IMR-90 (cell line): ENCODE measurements around the gene INO80E. TPM values are rescaled to one million over a fixed set of nuclear protein-coding genes. Genes with fewer than 3 reads are reported as not detected.

Experiments
- ATAC-seq: fragments of 200-7000 bp; cut with Tn5 transposase; 2 replicates; pipeline ENCODE4 v1.9.1; 2020; ENCODE audit warnings: low read depth, mild to moderate bottlenecking, moderate library complexity
- BruUV-seq: library from RNA; stranded (reverse); fragments of 400-500 nt; replicated peaks from 2 replicates; lab custom pipeline; 2021; lab: Mats Ljungman, UMichigan
- CTCF ChIA-PET: fragments of 300-600 bp; formaldehyde crosslinking; extraction: SDS; loops from one replicate; lab custom pipeline; 2021; ENCODE audit warnings: antibody characterized with exemption; lab: Yijun Ruan, JAX
- POLR2A ChIA-PET: fragments of 300-600 bp; sonication (Branson Sonifier 250); formaldehyde crosslinking; loops from one replicate; lab custom pipeline; 2022; ENCODE audit warnings: antibody characterized with exemption; ENCODE audit not compliant: unreplicated experiment; lab: Charles Lee
- DNase-seq: peaks from one replicate; pipeline ENCODE4 v3.0.0; 2013
- H2AFZ ChIP-seq: replicated peaks from 2 replicates; pipeline ENCODE3; 2013; ENCODE audit warnings: low read length, mild to moderate bottlenecking; ENCODE audit not compliant: poor library complexity
- H2AK5ac ChIP-seq: 2 replicates; pipeline ENCODE4 v1.6.1; 2013; ENCODE audit warnings: low read depth, low read length, inconsistent platforms
- H2AK9ac ChIP-seq: replicated peaks from 2 replicates; pipeline ENCODE3; 2013; ENCODE audit warnings: mild to moderate bottlenecking, low read depth, low read length, moderate library complexity; ENCODE audit not compliant: poor library complexity
- H2BK120ac ChIP-seq: 2 replicates; pipeline ENCODE4 v1.6.1; 2013; ENCODE audit warnings: low read depth, low read length, inconsistent platforms
- H2BK15ac ChIP-seq: 3 replicates; pipeline ENCODE4 v1.6.1; 2013; ENCODE audit warnings: low read depth, low read length, inconsistent platforms
- H2BK20ac ChIP-seq: 2 replicates; pipeline ENCODE4 v1.6.1; 2013; ENCODE audit warnings: low read depth, mild to moderate bottlenecking, inconsistent platforms, low read length, moderate library complexity
- H2BK5ac ChIP-seq: 2 replicates; pipeline ENCODE4 v1.6.1; 2013; ENCODE audit warnings: mild to moderate bottlenecking, low read depth, low read length, inconsistent platforms; ENCODE audit not compliant: poor library complexity, severe bottlenecking
- H3K14ac ChIP-seq: replicated peaks from 2 replicates; pipeline ENCODE4 v1.6.1; 2013; ENCODE audit warnings: low read depth, low read length, inconsistent platforms
- H3K18ac ChIP-seq: 2 replicates; pipeline ENCODE4 v1.6.1; 2013; ENCODE audit warnings: low read depth, low read length, control low read depth
- H3K23ac ChIP-seq: 2 replicates; pipeline ENCODE4 v1.6.1; 2013; ENCODE audit warnings: low read depth, low read length, inconsistent platforms
- H3K27ac ChIP-seq: 2 replicates; pipeline ENCODE4 v1.5.1; 2013; ENCODE audit warnings: mild to moderate bottlenecking, control low read depth, low read length; ENCODE audit not compliant: insufficient read depth
- H3K27me3 ChIP-seq: 2 replicates; pipeline ENCODE4 v1.6.1; 2013; ENCODE audit warnings: low read length; ENCODE audit not compliant: control insufficient read depth, insufficient read depth
- H3K36me3 ChIP-seq: 2 replicates; pipeline ENCODE4 v1.6.1; 2013; ENCODE audit warnings: low read length, mixed read lengths; ENCODE audit not compliant: control insufficient read depth, insufficient read depth
- H3K4ac ChIP-seq: 2 replicates; pipeline ENCODE4 v1.6.1; 2013; ENCODE audit warnings: low read depth, low read length, inconsistent platforms
- H3K4me1 ChIP-seq: 2 replicates; pipeline ENCODE4 v1.6.1; 2013; ENCODE audit warnings: low read length, mixed read lengths; ENCODE audit not compliant: control insufficient read depth, insufficient read depth
- H3K4me2 ChIP-seq: 2 replicates; pipeline ENCODE4 v1.6.1; 2013; ENCODE audit warnings: low read depth, mild to moderate bottlenecking, control low read depth, low read length, moderate library complexity
- H3K4me3 ChIP-seq: 2 replicates; pipeline ENCODE4 v1.5.1; 2013; ENCODE audit warnings: low read depth, mild to moderate bottlenecking, control low read depth, low read length, moderate library complexity; ENCODE audit not compliant: insufficient read depth
- H3K56ac ChIP-seq: 2 replicates; pipeline ENCODE4 v1.6.1; 2013; ENCODE audit warnings: low read length, inconsistent platforms; ENCODE audit not compliant: insufficient read depth; ENCODE audit errors: extremely low read depth
- H3K79me1 ChIP-seq, 2 experiments: 2 replicates each; pipeline ENCODE4 v1.6.1; 2013; ENCODE audit warnings: low read length in 2 of 2, inconsistent platforms in 1 of 2, low read depth in 1 of 2
- H3K9ac ChIP-seq: 2 replicates; pipeline ENCODE4 v1.6.1; 2013; ENCODE audit warnings: low read depth, low read length, control low read depth
- H3K9me1 ChIP-seq: 2 replicates; pipeline ENCODE4 v1.6.1; 2013; ENCODE audit warnings: low read length, inconsistent platforms; ENCODE audit not compliant: insufficient read depth
- H3K9me3 ChIP-seq: 2 replicates; pipeline ENCODE4 v1.6.1; 2013; ENCODE audit warnings: low read length; ENCODE audit not compliant: control insufficient read depth, insufficient read depth
- H4K20me1 ChIP-seq: 2 replicates; pipeline ENCODE4 v1.6.1; 2013; ENCODE audit warnings: low read length, inconsistent platforms; ENCODE audit not compliant: insufficient read depth
- H4K5ac ChIP-seq: 2 replicates; pipeline ENCODE4 v1.6.1; 2013; ENCODE audit warnings: mild to moderate bottlenecking, low read depth, low read length, control low read depth
- H4K8ac ChIP-seq, 2 experiments: 2 replicates each; pipeline ENCODE4 v1.6.1; 2013; ENCODE audit warnings: low read depth in 2 of 2, low read length in 2 of 2, control low read depth in 1 of 2, inconsistent platforms in 1 of 2
- H4K91ac ChIP-seq: 2 replicates; pipeline ENCODE4 v1.6.1; 2013; ENCODE audit warnings: low read depth, low read length, inconsistent platforms; ENCODE audit not compliant: insufficient read depth
- CEBPB ChIP-seq: IDR thresholded peaks from 2 replicates; pipeline ENCODE4 v1.6.1; 2012; ENCODE audit warnings: low read depth, low read length, improper control_type of control experiment
- MAZ ChIP-seq: IDR thresholded peaks from 2 replicates; pipeline ENCODE4 v1.6.1; 2012; ENCODE audit warnings: low read depth, mild to moderate bottlenecking, low read length, improper control_type of control experiment, moderate library complexity, borderline replicate concordance
- NFE2L2 ChIP-seq: fragments of 150-350 bp; IDR thresholded peaks from 2 replicates; pipeline ENCODE4 v1.6.1; 2016; ENCODE audit warnings: low read depth, mild to moderate bottlenecking, low read length
- RFX5 ChIP-seq: IDR thresholded peaks from 2 replicates; pipeline ENCODE4 v1.8.0; 2012; ENCODE audit warnings: low read depth, mild to moderate bottlenecking, low read length, moderate library complexity
- WGBS, 2 experiments: methylation state at CpG; one replicate each; pipeline versions ENCODE4 v1.1.5 to v1.1.7; 2013; ENCODE audit warnings: missing lambda C conversion rate in 2 of 2; ENCODE audit not compliant: insufficient read length in 1 of 2; ENCODE audit errors: extremely low coverage in 2 of 2; 5-methylcytosine and 5-hydroxymethylcytosine counted together
- dilution Hi-C: fragments of 300-500 bp; cut with HindIII; formaldehyde crosslinking; loops from one replicate; pipeline ENCODE4 v1.14.3; 2018; ENCODE audit warnings: low sequenced_read_pairs; ENCODE audit not compliant: unreplicated experiment
- in situ Hi-C: fragments of 300-500 bp; cut with MboI; formaldehyde crosslinking; loops from 3 replicates; pipeline ENCODE4 v1.14.3; 2019; ENCODE audit warnings: low sequenced_read_pairs, inconsistent platforms, mixed read lengths
- intact Hi-C: fragments of 100-400 bp; cut with micrococcal nuclease; formaldehyde crosslinking; loops from 2 replicates; pipeline ENCODE4 v1.10.0; 2022
- polyA plus RNA-seq, 3 experiments: library from polyadenylated mRNA; depleted of rRNA; stranded (reverse); fragments of >200 nt; gene quantifications; 2 replicates each; pipeline ENCODE4 v1.2.3, GENCODE V29; 2012; ENCODE audit warnings: low replicate concordance in 1 of 3
- total RNA-seq: library from RNA; depleted of rRNA; stranded (reverse); fragments of >200 nt; gene quantifications from 2 replicates; pipeline ENCODE4 v1.2.3, GENCODE V29; 2012

INO80E gene
- total and polyA plus RNA-seq, 2 of the 4 experiments (the other 2 are of a cell fraction): 40.9 to 42.1 TPM

GRCh38 chr16:30006659-30007377, 10.8 kb downstream of the INO80E start:
- no peak overlapping the region for H3K27ac ChIP-seq
- no peak overlapping the region for H3K4ac ChIP-seq
- H3K23ac ChIP-seq: no peak overlapping the region
- no peak overlapping the region for H3K56ac ChIP-seq
- dilution Hi-C loops: no loop called here
- no peaks in the 10 kb centered on the region for H3K9me1 ChIP-seq
- POLR2A ChIA-PET: no interaction called here
- no peak overlapping the region for H3K4me3 ChIP-seq
- in situ Hi-C loops: no loop called here
- H2BK15ac ChIP-seq: no peak overlapping the region
- no peak overlapping the region for H4K8ac ChIP-seq
- no peak overlapping the region for H2BK5ac ChIP-seq
- H3K4me2 ChIP-seq: no peak overlapping the region
- H3K27me3 ChIP-seq: peaks cover 22% of the 10 kb centered on the region
- no peak overlapping the region for H2BK120ac ChIP-seq
- no peak overlapping the region for H4K5ac ChIP-seq
- H3K9ac ChIP-seq: no peak overlapping the region
- no peaks in the 10 kb centered on the region for H3K9me3 ChIP-seq
- H4K91ac ChIP-seq: no peak overlapping the region
- DNase-seq (no peak), ATAC-seq (no peak)
- BruUV-seq: no TSS peak
- H3K18ac ChIP-seq: no peak overlapping the region
- H3K4me1 ChIP-seq: no peaks in the 10 kb centered on the region; the same call in 1 of the 2 replicates
- H2AK9ac ChIP-seq: no peak overlapping the region
- H3K14ac ChIP-seq: no peak overlapping the region
- no peak overlapping the region for H2AK5ac ChIP-seq
- TF ChIP-seq CEBPB (no peak), RFX5 (no peak), NFE2L2 (no peak), MAZ (no peak)
- no peak overlapping the region for H2BK20ac ChIP-seq
- peaks cover 0 to 2% of the 10 kb centered on the region in 2 experiments; a peak in 1 of 4 replicates for H3K79me1 ChIP-seq
- CTCF ChIA-PET: no interaction called here
- WGBS, 2 experiments: 89% methylated on average over 19 of the region's 34 CpGs; no CpG with 5 or more reads in 1 of the 2 experiments
- H3K36me3 ChIP-seq: peaks cover 10% of the 10 kb centered on the region; the same call in 1 of the 2 replicates
- H4K20me1 ChIP-seq: no peaks in the 10 kb centered on the region; the same call in 1 of the 2 replicates
- H2AFZ ChIP-seq: no peak overlapping the region
- intact Hi-C loops: no loop called here
